Measurements from ENCODE around the gene DEPP1. TPM values are rescaled to one million over a fixed set of nuclear protein-coding genes. Genes with fewer than 3 reads are reported as not detected.

DEPP1 gene
- total RNA-seq, 4 donors from 2014 or later, result 47.3 to 144 (median 72.7) TPM

GRCh38 chr10:45000752-45001380 lies 22.3 kb upstream of the DEPP1 start, which contains the start of gene ZNF22:
Gene ZNF22, plus strand, starts transcription at chr10:45000923. Its CDS starts 2,446 bp downstream, at chr10:45003369.
- peak in 1 of 2 donors; percentile 94 for DNase-seq (ENCODE audit: low spot score in 2 of 2)
- 1 to 3% methylated on average over 27 to 35 of the region's 79 CpGs for WGBS, 2 donors
- intact Hi-C loops (cut with DNase I; ENCODE audit: low total_unique reads), result no loop called here
- peak within 1 kb of the TSS; percentile 53 for H3K4me3 ChIP-seq (ENCODE audit: low read depth, poor library complexity, severe bottlenecking)
- no peak for TF ChIP-seq CTCF (IDR thresholded peaks at IDR 0.05)
- no peak for TF ChIP-seq POLR2A (IDR thresholded peaks at IDR 0.05)

GRCh38 chr10:45000138-45000751 lies 21.6 kb upstream of the DEPP1 start:
- DNase-seq (ENCODE audit: low spot score in 2 of 2), result peak; percentile 85 to 96
- 29 to 32% methylated on average over 12 of the region's 12 CpGs for WGBS, 2 donors
- TF ChIP-seq POLR2A (IDR thresholded peaks at IDR 0.05) (no peak), CTCF (IDR thresholded peaks at IDR 0.05) (no peak)
- intact Hi-C loops (cut with DNase I; ENCODE audit: low total_unique reads), result no loop called here
- peak overlapping the region; percentile 53 for H3K4me3 ChIP-seq (ENCODE audit: low read depth, poor library complexity, severe bottlenecking)

- no peak for TF ChIP-seq CTCF (IDR thresholded peaks at IDR 0.05)
- TF ChIP-seq POLR2A (IDR thresholded peaks at IDR 0.05), result no peak
- no peak for DNase-seq (ENCODE audit: low spot score in 2 of 2)
- 77 to 83% methylated on average over 6 of the region's 6 CpGs for WGBS, 2 donors
- no peak overlapping the region for H3K4me3 ChIP-seq (ENCODE audit: low read depth, poor library complexity, severe bottlenecking)
- intact Hi-C loops (cut with DNase I; ENCODE audit: low total_unique reads), result no loop called here
Observed at GRCh38 chr10:44998146-44998631, 19.6 kb upstream of the DEPP1 start.

GRCh38 chr10:44997105-44997748 lies 18.6 kb upstream of the DEPP1 start:
- intact Hi-C loops (cut with DNase I; ENCODE audit: low total_unique reads), result no loop called here
- H3K4me3 ChIP-seq (ENCODE audit: low read depth, poor library complexity, severe bottlenecking), result no peak overlapping the region
- TF ChIP-seq CTCF (IDR thresholded peaks at IDR 0.05) (no peak), POLR2A (IDR thresholded peaks at IDR 0.05) (no peak)
- DNase-seq (ENCODE audit: low spot score in 2 of 2), result no peak
- WGBS, 2 donors, result 87 to 93% methylated on average over 6 of the region's 6 CpGs

- H3K4me3 ChIP-seq (ENCODE audit: low read depth, poor library complexity, severe bottlenecking), result no peak overlapping the region
- DNase-seq (ENCODE audit: low spot score in 2 of 2), result peak; percentile 73 to 91
- TF ChIP-seq POLR2A (IDR thresholded peaks at IDR 0.05), result no peak
- TF ChIP-seq CTCF (IDR thresholded peaks at IDR 0.05), result no peak
- 34 to 42% methylated on average over 9 of the region's 9 CpGs for WGBS, 2 donors
- intact Hi-C loops (cut with DNase I; ENCODE audit: low total_unique reads), result no loop called here
Observed at GRCh38 chr10:44995914-44996669, 17.5 kb upstream of the DEPP1 start.

Measured in lower leg skin (tissue), 4 donors.